HG02571 (cell line): ENCODE data around the gene ARMH3.

Experiments
- ATAC-seq: cut with Tn5 transposase; IDR thresholded peaks from one replicate; pipeline ENCODE4 v1.9.1; 2021; ENCODE audit warnings: mild to moderate bottlenecking, moderate library complexity; ENCODE audit not compliant: unreplicated experiment

The ARMH3 gene

GRCh38 chr10:101950213-101950612 lies 105.8 kb downstream of the ARMH3 start:
- ATAC-seq: no peak

- no peak for ATAC-seq
Observed at GRCh38 chr10:101941871-101942270, 114.1 kb downstream of the ARMH3 start.

GRCh38 chr10:101940916-101941315 lies 115.1 kb downstream of the ARMH3 start:
- ATAC-seq: no peak

- no peak for ATAC-seq
Observed at GRCh38 chr10:101939729-101940128, 116.2 kb downstream of the ARMH3 start.

DNA sequence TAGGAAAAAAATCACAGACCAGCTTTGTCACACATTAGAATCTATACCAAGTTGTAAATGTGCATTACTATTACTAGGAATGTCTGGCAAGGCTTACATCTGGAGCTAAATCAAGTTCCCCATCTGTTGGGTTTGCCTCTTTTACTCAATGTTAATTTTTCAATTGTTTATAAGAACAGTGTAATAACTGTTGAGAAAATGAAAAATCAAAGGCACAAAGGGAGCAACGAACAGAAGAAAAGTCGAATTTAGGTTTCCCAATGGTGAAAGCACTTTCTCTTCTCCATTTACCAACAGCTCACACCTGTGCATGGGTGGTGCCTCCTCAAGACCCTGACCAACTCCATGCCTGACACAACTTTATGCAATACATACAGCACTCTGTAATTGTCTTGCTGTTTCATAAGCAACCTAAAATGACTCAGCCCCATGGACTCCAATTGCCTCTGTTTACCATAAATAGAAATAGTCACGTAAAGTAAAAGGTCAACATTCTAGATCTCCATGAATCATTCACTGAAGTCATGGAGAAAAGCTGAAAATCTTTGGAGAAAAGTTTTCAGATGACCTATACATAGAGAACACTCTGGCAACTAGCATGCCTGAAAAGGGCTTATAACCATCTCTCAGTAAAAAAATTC lies 116.8 kb downstream of the ARMH3 start:
- no peak for ATAC-seq

GRCh38 chr10:101938305-101939007 lies 117.5 kb downstream of the ARMH3 start:
- no peak for ATAC-seq

DNA sequence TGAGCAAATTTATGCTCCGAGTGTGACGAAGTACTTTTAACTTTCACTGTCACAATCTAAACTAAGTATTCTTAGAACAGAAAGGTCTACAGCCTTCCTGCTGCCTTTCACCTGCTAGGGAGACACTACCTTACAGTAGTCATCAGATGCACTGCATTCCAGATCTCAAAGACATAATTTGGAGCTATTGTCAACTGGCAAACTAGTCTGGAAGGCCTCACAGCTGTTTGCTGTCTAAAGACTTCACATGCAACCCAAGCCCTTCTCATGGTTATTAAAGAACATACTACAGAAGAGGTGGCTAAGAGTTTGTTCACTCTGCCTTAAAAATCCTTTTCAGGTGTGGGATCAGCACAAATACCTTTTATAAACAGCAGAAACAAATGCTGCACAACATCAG lies 120.5 kb downstream of the ARMH3 start:
- ATAC-seq: no peak

- no peak for ATAC-seq
Observed at GRCh38 chr10:101934686-101935305, 121.2 kb downstream of the ARMH3 start.

- no peak for ATAC-seq
Observed at GRCh38 chr10:101933976-101934375, 122.0 kb downstream of the ARMH3 start.

DNA sequence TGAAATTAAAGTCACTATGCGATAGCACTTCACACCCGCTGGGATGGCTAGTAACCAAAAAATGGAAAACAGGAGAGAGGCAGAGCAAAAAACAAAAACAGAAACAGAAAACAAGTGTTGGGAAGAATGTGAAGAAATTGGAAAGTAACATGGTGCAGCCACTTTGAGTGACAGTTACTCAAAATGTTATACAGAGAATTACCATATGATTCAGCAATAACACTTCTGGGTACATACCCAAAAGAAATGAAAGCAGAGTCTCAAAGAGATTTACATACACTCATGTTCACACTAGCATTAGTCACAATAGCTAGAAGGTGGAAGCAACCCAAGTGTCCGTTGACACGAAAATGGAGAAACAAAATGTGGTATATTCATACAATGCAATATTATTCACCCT lies 123.8 kb downstream of the ARMH3 start:
- no peak for ATAC-seq

DNA sequence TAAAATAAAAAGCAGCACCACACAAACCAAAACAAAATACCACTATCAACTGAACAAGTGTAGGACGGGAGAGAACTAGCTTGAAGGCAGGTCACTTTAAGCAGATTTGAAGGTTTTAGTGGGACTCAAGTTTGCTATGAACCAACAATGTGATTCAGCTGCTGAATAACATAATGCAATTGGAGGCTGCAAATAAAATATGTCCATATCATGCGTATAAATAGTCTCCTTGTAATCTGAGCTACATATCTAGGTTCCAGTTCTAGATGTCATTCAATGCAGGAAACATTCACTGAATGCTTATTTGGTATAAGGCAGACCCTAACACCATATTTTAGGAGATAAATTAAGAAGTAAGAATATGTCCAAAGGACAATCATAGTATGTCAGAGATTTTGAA lies 130.9 kb downstream of the ARMH3 start:
- ATAC-seq: no peak

DNA sequence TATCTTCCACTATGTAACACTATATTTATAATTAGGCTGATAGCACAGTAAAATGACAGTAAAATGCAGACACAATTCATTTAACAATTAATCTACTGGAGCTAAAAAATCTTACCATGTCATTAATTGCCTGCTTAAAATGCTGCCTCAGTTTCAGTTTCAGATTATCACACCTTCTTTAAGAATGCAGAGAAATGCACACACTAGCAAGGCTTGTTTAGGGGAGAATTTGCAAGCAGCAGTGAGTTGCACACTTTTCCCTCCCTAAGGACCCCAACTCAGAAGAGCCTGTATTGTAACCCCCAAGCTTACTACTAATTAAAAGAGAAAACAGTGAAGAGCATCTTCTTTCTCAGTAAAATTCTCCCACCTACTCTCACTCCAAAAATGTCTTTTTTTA lies 132.7 kb downstream of the ARMH3 start:
- no peak for ATAC-seq

- no peak for ATAC-seq
Observed at GRCh38 chr10:101922846-101923245, 133.1 kb downstream of the ARMH3 start.

GRCh38 chr10:101920546-101920945 lies 135.4 kb downstream of the ARMH3 start:
- no peak for ATAC-seq

GRCh38 chr10:101919026-101919770 lies 136.8 kb downstream of the ARMH3 start:
- ATAC-seq: no peak

DNA sequence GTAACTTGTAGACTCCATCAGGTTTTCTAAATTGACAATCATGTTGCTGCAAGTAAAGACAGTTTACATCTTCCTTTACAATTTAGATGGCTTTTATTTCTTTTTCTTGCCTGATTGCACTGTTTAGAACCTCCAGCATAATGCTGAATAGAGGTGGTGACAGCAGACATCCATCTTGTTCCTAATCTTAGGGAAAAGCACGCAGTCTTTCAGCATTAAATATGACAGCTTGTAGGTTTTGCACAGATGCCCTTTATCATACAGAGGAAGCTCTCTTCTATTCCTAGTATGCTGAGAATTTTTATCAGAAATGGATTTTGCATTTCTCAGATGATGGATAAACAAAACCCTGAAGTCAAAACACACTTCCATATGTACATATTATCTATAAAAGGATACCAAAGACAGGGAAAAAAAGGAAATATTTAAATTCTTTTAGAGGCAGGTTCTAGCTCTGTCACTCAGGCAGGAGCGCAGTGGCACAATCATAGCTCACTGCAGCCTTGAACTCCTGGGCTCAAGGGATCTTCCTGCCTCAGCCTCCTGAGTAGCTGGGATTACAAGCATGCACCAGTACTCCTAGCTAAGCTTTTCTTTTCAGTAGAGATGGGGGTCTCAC lies 143.3 kb downstream of the ARMH3 start:
- ATAC-seq: no peak

DNA sequence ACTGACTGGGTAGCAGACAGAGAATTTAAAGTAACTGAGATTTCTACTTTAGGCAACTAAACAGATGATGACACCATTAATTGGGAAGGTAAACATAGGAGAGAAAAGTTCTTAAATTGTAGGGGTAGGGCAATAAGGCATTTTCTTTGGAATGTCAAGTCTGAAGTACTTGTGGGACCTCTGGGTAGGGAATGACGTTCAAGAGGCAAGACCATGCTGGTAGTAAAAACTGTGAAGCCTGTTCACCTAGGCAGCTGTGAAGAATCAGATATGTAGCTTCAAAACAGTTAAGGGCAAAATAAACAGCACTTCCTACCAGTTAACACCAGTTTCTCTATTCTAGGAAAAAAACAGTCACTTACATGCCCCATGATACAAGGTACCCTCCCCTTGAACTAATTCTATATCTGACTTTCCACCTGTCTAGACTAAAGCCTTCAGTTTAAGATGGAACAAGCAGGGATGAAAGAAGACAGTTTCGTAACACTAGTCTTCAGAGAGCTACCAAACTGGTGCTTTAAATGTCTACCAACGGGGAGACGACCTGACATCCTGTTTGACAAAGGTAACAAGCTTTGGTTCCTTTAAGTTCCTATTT lies 149.3 kb downstream of the ARMH3 start:
- no peak for ATAC-seq

- ATAC-seq: no peak
Observed at GRCh38 chr10:101905251-101905650, 150.7 kb downstream of the ARMH3 start.

GRCh38 chr10:101903827-101904550 lies 152.0 kb downstream of the ARMH3 start:
- ATAC-seq: peak; percentile 70

GRCh38 chr10:101902820-101903145 lies 153.2 kb downstream of the ARMH3 start:
- ATAC-seq: no peak
